HL-60 (cell line): ENCODE measurements around the gene ZNF318.

Experiments
- GABPA ChIP-seq: IDR thresholded peaks from 2 replicates; pipeline ENCODE4 v1.6.1; 2012; ENCODE audit warnings: low read depth
- POLR2AphosphoS5 ChIP-seq: IDR thresholded peaks from 2 replicates; pipeline ENCODE4 v1.6.1; 2012; ENCODE audit warnings: low read depth
- SPI1 ChIP-seq: IDR thresholded peaks from 2 replicates; pipeline ENCODE4 v1.6.1; 2012; ENCODE audit warnings: low read depth, mild to moderate bottlenecking, borderline replicate concordance
- TF ChIP-seq, protein P1 (sequence below): IDR thresholded peaks from one replicate; pipeline ENCODE4 v1.5.1; 2011; ENCODE audit warnings: low read length, control low read depth, inconsistent platforms; ENCODE audit not compliant: insufficient read depth
- TF ChIP-seq, protein P2 (sequence below): IDR thresholded peaks from 2 replicates; pipeline ENCODE4 v1.6.1; 2012; ENCODE audit warnings: low read depth; ENCODE audit not compliant: insufficient replicate concordance

DNA sequence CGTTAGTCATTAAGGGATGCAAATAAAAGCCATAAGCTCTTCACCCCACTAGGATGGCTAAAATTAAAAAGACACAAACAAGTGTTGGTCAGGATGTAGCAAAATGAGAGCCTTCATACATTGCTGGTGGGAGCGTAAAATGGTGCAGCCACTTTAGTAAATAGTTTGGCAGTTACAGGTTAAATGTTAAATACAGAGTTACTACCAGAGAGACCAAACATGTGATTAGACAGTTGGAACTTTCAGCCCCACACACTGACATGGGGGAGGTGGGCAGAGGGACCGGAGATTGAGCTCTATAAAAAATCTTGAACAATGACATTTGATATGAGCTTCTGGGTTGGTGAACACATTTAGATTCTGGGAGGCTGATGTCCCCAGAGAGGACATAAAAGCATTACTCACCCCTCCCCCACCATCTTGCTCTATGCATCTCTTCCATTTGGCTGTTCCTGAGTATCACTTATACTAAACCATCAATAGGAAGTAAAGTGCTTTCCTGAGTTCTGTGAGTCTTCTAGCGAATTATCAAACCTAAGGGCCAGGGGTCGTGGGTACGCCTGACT, 20.4 kb upstream of the ZNF318 start:
- TF ChIP-seq, protein P1, sequence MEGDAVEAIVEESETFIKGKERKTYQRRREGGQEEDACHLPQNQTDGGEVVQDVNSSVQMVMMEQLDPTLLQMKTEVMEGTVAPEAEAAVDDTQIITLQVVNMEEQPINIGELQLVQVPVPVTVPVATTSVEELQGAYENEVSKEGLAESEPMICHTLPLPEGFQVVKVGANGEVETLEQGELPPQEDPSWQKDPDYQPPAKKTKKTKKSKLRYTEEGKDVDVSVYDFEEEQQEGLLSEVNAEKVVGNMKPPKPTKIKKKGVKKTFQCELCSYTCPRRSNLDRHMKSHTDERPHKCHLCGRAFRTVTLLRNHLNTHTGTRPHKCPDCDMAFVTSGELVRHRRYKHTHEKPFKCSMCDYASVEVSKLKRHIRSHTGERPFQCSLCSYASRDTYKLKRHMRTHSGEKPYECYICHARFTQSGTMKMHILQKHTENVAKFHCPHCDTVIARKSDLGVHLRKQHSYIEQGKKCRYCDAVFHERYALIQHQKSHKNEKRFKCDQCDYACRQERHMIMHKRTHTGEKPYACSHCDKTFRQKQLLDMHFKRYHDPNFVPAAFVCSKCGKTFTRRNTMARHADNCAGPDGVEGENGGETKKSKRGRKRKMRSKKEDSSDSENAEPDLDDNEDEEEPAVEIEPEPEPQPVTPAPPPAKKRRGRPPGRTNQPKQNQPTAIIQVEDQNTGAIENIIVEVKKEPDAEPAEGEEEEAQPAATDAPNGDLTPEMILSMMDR: no peak
- TF ChIP-seq POLR2AphosphoS5 (no peak), GABPA (no peak), SPI1 (no peak)
- TF ChIP-seq, protein P2, sequence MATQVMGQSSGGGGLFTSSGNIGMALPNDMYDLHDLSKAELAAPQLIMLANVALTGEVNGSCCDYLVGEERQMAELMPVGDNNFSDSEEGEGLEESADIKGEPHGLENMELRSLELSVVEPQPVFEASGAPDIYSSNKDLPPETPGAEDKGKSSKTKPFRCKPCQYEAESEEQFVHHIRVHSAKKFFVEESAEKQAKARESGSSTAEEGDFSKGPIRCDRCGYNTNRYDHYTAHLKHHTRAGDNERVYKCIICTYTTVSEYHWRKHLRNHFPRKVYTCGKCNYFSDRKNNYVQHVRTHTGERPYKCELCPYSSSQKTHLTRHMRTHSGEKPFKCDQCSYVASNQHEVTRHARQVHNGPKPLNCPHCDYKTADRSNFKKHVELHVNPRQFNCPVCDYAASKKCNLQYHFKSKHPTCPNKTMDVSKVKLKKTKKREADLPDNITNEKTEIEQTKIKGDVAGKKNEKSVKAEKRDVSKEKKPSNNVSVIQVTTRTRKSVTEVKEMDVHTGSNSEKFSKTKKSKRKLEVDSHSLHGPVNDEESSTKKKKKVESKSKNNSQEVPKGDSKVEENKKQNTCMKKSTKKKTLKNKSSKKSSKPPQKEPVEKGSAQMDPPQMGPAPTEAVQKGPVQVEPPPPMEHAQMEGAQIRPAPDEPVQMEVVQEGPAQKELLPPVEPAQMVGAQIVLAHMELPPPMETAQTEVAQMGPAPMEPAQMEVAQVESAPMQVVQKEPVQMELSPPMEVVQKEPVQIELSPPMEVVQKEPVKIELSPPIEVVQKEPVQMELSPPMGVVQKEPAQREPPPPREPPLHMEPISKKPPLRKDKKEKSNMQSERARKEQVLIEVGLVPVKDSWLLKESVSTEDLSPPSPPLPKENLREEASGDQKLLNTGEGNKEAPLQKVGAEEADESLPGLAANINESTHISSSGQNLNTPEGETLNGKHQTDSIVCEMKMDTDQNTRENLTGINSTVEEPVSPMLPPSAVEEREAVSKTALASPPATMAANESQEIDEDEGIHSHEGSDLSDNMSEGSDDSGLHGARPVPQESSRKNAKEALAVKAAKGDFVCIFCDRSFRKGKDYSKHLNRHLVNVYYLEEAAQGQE: no peak
